Hippocampal formation (tissue), 2 donors: ENCODE data around the gene ING2.
"Not testable (repeated sequence)": the region's sequence is repeated elsewhere in the genome, so short reads cannot be mapped to it uniquely, and the experiment has no call there.

Source experiments
- DNase-seq, 2 donors: peaks; one replicate each; lab custom pipeline; 2025; lab: John Stamatoyannopoulos, UW

The ING2 gene, protein sequence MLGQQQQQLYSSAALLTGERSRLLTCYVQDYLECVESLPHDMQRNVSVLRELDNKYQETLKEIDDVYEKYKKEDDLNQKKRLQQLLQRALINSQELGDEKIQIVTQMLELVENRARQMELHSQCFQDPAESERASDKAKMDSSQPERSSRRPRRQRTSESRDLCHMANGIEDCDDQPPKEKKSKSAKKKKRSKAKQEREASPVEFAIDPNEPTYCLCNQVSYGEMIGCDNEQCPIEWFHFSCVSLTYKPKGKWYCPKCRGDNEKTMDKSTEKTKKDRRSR

DNA sequence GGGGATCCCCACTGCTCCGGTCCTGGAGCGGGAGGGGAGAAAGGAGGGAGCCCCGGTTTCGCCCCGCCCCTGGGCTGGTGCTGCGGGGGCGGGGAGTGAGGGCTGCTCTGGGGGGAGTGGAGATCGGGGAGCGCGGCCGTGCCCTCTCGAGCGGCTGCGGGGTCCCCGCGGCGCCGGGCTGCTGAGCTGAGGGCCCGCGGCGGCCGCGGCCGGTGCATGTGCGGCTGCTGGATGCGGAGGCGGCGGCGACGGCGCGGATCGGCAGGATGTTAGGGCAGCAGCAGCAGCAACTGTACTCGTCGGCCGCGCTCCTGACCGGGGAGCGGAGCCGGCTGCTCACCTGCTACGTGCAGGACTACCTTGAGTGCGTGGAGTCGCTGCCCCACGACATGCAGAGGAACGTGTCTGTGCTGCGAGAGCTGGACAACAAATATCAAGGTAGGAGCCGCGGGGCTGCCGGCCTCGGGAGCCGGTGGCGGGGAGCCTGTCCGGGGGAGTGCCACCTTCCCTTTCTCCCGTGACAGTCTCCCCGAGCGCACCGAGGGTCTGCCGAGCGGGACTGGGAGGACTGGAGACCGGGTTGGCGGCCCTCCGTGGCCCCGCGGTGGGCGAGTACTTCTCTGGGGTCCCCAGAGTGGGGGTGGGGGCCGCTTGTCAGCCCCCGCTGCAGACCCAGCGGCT is at the start of gene ING2:
Gene ING2 (plus strand): TSS at position 129 of the 681 bp plus-strand sequence. CDS start 138 bp downstream, at position 267.
- peak in 1 of 2 donors; percentile 83 for DNase-seq

DNA sequence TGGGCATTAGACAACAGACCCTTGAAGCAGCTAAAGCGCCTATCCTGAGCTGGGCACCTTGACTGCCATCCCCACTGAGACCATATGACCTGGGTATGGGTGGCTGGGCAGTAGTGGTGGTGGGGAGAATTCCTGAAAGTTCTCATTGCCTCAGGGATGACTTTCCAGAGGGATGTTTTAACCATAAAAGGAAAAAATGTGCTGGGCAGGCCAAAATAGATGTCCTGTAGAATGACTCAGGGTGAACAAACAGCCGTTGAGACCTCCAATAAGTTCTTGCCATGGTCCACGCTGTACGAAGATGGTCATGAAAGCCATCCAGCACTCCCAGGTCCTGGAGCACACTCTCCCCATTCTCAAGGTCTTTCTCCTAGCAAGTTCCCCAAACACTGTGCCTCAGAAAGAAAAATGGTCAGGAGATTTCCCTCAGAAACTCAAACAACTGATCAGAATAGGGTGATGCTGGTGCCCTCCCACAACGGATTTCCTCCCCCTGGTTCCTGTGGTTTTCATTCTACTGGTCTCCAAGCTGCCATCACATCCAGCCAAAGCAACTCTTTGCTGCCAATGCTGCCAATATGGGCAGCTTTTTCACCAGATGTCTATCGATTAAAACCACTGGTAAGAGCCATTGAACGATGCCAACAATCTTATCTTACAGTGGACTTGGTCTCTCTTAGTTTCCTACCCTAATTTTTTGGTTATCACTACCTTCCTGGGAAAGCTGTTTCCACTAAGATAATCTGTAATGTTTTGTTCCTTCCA is 49.2 kb upstream of the ING2 start:
- DNase-seq: no peak

DNA sequence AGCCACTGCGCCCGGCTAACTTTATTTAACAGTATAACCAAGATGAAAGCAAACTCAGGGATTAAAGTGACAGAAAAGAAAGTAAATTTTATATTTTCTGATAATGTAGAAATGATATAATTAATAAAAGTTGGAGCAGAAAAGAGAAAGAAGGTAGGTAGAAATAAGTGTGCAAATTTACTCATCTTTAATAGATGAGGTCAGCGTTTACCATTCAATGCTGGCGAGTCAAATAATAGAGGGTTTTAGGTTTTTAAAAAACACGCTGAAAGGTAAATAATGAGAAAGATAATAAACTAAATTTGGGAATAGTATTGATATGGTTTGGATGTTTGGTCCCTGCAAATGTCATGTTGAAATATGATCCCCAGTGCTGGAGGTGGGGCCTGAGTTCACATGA is 46.9 kb upstream of the ING2 start:
- no peak for DNase-seq

- not testable (repeated sequence) for DNase-seq
Measured at GRCh38 chr4:183463903-183464619, 40.8 kb upstream of the ING2 start.

GRCh38 chr4:183465879-183466278 is 39.0 kb upstream of the ING2 start:
- not testable (repeated sequence) for DNase-seq

GRCh38 chr4:183467246-183467645 is 37.6 kb upstream of the ING2 start:
- DNase-seq: no peak

- DNase-seq: no peak
Measured at GRCh38 chr4:183468210-183469095, 36.4 kb upstream of the ING2 start.

DNA sequence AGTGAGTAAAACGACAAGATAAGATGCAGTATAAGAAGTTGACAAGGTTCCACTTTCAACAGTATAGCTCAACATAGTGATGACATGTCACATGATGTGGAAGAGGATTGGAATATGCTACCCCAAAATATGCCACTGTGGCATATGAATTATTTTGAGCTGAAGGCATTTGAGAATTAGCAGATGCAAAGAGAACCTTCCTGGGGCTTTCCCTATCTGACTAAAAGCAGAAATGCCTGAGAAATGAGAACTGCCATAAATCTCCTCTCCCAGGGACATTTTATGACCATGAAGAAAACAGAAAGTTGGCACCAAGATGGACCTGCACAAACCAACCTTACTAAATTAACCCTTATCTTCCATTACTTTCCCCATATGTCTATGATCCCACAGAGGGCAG is 35.6 kb upstream of the ING2 start:
- no peak for DNase-seq

GRCh38 chr4:183469936-183470335 is 34.9 kb upstream of the ING2 start:
- DNase-seq: no peak

GRCh38 chr4:183470821-183471220 is 34.0 kb upstream of the ING2 start:
- DNase-seq: no peak

GRCh38 chr4:183471946-183472708 is 32.7 kb upstream of the ING2 start:
- DNase-seq: peak; percentile 53 to 61

DNA sequence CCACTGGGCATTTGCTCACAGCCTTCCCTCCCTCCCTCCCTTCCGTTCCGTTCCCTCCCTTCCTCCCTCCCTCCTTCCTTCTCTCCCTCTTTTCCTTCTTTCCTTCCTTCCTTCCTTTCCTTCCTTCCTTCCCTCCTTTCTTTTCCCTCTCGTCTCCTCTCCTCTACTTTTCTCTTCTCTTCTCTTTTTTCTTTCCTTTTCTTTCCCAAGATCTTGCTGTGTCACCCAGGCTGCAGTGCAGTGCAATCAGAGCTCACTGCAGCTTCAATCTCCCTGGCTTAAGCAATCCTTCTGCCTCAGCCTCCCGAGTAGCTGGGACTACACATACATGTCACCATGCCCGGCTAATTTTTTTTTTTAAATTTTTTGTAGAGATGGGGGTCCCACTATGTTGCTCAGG is 26.7 kb upstream of the ING2 start:
- no peak for DNase-seq

- DNase-seq: no peak
Measured at GRCh38 chr4:183478926-183479325, 25.9 kb upstream of the ING2 start.

DNA sequence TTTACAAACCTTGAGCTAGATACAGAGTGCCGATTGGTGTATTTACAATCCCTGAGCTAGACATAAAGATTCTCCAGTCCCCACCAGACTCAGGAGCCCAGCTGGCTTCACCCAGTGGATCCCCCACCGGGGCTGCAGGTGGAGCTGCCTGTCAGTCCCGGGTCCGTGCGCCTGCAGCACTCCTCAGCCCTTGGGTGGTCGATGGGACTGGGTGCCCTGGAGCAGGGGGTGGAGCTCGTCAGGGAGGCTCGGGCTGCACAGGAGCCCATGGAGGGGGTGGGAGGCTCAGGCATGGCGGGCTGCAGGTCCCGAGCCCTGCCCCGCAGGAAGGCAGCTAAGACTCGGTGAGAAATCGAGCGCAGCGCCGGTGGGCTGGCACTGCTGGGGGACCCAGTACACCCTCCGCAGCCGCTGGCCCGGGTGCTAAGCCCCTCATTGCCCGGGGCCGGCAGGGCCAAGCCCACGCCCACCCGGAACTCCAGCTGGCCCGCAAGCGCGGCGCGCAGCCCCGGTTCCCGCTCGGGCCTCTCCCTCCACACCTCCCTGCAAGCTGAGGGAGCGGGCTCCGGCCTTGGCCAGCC is 22.3 kb upstream of the ING2 start:
- not testable (repeated sequence) for DNase-seq

DNA sequence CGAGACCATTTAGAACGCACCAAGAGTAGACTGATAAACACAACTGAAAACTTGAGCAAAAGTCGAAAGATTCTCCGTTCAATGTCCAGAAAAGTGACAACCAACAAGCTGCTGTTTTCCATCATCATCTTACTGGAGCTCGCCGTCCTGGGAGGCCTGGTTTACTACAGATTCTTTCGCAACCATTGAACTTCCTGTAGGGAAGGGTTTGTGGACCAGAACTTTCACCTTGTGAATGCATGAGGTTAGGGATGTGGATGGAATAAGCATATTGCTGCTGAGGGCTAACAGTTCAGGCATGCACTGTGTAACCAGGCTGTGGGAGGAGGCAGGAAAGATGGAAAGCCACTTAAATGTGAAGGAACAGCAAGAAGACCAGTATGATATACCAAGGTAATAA is 20.9 kb upstream of the ING2 start:
- DNase-seq: no peak

DNA sequence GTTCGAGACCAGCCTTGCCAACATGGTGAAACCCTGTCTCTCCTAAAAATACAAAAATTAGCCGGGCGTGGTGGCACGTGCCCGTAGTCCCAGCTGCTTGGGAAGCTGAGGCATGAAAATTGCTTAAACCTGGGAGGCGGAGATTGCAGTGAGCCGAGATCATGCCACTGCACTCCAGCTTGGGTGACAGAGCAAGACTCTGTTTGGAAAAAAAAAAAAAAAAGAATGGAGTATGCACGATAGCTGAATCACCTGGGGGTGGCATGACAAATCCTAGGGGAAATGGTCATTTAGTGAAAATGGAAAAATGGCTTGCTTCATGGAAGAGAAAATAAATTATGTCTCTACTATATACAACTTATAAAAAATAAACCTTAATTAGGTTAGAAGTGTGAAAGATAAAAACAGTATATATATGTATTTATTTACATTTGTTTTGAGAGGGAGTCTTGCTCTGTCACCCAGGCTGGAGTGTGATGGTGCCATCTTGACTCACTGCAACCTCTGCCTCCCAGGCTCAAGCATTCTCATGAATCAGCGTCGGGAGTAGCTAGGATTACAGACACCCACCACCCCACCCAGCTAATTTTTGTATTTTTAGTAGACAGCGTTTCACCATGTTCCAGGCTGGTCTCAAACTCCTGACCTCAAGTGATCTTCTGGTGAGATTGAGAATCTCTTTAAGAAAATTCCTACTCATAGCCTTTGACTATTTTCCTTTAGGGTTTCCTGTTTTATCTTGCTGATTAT is 19.3 kb upstream of the ING2 start:
- no peak for DNase-seq

GRCh38 chr4:183492791-183493222 is 12.1 kb upstream of the ING2 start:
- no peak for DNase-seq

- DNase-seq: no peak
Measured at GRCh38 chr4:183493246-183493645, 11.6 kb upstream of the ING2 start.

DNA sequence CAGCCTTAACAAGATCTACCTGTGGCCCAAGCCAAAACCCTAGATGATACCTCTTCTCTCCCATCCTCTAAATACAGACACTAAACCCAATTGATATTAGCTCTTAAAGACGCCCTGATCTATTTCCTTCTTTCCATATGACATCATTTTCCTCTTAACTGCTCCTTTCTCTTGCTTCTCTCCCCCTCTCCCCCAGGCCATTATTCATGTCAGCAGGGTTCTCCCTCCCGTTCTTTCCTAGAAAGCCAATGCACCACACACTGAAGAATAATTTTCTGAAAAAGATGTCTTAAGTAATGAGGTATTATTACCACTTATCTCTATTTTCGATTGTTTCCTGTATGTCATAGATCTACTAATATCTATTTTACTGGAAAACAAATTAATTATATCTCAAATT is 9.7 kb upstream of the ING2 start:
- no peak for DNase-seq
